ENCODE results near the gene SCRN1. TPM values are rescaled to one million over a fixed set of nuclear protein-coding genes. Genes with fewer than 3 reads are reported as not detected.
A peak's percentile ranks its signal among the peaks of the same experiment; 100 is the strongest.

Gene SCRN1, protein sequence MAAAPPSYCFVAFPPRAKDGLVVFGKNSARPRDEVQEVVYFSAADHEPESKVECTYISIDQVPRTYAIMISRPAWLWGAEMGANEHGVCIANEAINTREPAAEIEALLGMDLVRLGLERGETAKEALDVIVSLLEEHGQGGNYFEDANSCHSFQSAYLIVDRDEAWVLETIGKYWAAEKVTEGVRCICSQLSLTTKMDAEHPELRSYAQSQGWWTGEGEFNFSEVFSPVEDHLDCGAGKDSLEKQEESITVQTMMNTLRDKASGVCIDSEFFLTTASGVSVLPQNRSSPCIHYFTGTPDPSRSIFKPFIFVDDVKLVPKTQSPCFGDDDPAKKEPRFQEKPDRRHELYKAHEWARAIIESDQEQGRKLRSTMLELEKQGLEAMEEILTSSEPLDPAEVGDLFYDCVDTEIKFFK
- total RNA-seq: 10 to 100 TPM; 25.9 to 32.0 (median 31.5) TPM

DNA sequence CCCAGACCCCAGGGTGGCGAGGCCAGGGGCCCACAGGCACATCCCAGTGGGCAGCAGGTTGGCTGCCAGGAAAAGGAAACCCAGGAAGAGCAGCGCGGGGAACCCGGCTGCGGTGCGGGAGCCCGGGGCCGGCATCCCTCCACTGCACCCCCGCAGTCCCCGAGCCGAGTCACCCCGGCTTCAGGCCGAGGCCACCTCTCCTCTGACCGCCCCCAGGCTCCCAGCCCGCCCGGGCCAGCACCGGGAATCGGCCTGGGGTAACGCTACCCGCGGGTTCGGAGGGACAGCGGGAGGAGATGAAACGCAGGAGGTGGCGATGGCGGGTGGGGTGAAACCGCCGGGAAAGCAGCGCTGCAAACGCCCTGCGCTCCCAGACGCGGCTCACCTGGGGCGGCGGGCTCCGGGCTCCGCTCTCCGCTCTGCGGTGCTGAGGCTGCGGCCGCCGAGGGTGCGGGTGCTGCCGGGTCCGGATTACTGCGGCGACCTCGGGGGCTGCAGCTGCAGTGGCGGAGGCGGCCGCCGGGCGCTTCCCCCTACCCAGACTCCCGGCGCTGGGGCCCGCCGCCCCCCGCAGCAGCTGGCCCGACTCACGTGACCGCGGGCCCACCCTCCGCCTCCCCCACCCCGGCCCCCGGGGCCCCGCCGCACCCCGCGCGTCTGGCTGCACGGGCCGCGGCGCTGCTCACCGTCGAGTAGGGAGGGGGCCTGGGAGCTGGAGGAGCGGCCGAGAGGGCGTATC is at the start of gene SCRN1:
TSS of gene SCRN1 (minus strand) at position 545 of the 739 bp plus-strand sequence. CDS start 20,734 bp downstream, outside the sequence.
- Histone ChIP-seq H3K27me3 (no peaks in the 10 kb centered on the region), H3K36me3 (no peaks in the 10 kb centered on the region), H3K27ac (peak within 1 kb of the TSS; percentile 90 to 94), H3K4me1 (no peaks in the 10 kb centered on the region), H3K9me3 (peaks cover 6 to 21% of the 10 kb centered on the region in 2 donors), H3K4me3 (peak within 1 kb of the TSS; percentile 82 to 93 (median 88))
- DNase-seq (ENCODE audit: low spot score in 2 of 2): no peak
- TF ChIP-seq POLR2A (IDR thresholded peaks at IDR 0.05) (no peak), POLR2AphosphoS5 (IDR thresholded peaks at IDR 0.05) (peak in 1 of 3 donors; percentile 19)
- TF ChIP-seq, protein P1, sequence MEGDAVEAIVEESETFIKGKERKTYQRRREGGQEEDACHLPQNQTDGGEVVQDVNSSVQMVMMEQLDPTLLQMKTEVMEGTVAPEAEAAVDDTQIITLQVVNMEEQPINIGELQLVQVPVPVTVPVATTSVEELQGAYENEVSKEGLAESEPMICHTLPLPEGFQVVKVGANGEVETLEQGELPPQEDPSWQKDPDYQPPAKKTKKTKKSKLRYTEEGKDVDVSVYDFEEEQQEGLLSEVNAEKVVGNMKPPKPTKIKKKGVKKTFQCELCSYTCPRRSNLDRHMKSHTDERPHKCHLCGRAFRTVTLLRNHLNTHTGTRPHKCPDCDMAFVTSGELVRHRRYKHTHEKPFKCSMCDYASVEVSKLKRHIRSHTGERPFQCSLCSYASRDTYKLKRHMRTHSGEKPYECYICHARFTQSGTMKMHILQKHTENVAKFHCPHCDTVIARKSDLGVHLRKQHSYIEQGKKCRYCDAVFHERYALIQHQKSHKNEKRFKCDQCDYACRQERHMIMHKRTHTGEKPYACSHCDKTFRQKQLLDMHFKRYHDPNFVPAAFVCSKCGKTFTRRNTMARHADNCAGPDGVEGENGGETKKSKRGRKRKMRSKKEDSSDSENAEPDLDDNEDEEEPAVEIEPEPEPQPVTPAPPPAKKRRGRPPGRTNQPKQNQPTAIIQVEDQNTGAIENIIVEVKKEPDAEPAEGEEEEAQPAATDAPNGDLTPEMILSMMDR (IDR thresholded peaks at IDR 0.05): peak in 1 of 3 donors; percentile 10
- intact Hi-C loops (cut with DNase I; ENCODE audit: low total_unique reads): no loop called here

DNA sequence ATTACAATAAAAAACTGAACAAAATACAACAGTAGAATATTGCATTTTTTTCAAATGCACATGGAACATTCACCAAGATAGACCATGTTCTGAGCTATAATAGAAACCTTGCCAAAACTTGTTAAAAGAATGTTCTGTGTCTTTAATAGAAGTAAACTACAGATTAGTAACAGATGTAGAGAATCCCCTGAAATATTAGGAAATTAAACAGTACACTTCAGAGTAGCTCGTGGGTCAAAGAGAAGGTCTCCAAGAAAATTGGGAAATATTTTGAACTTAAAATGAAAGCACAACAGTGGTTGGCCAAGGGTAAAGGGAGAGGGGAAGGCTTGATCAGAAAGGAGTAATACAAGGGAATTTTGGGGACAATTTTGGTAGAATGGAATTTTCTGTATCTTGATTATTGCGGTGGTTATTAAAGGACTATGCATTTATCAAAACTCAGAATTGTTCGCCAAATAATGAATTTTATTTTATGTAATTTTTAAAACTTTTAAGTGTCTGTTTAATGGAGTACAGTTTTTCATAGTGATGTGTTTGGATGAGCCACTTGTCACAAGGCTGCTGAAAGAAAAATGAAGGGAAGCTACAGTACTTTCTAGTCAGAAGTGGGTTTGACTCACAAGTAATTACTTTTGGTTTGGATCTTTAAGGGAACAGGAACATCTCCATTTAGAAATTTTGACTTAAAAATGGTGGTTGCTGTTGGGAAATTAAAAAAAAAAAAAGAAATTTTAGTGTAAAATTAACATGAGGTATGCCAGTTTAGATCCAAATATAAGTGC is 48.8 kb upstream of the SCRN1 start:
- peak overlapping the region in 1 of 2 donors; percentile 9 for H3K27ac ChIP-seq
- TF ChIP-seq POLR2A (IDR thresholded peaks at IDR 0.05) (no peak), POLR2AphosphoS5 (IDR thresholded peaks at IDR 0.05) (no peak)
- TF ChIP-seq, protein P1 (IDR thresholded peaks at IDR 0.05): no peak
- no peaks in the 10 kb centered on the region for H3K27me3 ChIP-seq
- no peaks in the 10 kb centered on the region for H3K9me3 ChIP-seq
- H3K4me3 ChIP-seq: no peak overlapping the region
- H3K36me3 ChIP-seq: no peaks in the 10 kb centered on the region
- no peaks in the 10 kb centered on the region for H3K4me1 ChIP-seq
- intact Hi-C loops (cut with DNase I; ENCODE audit: low total_unique reads): no loop called here
- DNase-seq (ENCODE audit: low spot score in 2 of 2): no peak

DNA sequence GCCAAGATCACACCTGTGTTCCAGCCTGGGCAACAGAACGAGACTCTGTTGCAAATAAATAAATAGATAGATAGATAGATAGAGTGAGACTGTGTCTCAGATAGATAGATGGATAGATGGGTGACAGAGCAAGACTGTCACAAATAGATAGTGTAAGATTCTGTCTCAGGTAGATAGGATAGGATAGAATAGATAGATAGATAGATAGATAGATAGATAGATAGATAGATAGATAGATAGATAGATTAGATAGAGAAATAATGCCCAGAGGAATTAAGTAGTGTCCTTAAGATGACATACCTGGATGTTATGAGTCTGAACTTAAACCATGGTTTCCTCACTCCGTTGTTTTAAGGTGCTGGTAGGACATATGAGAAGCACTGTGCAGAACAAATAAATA is 46.6 kb upstream of the SCRN1 start:
- no peak for DNase-seq (ENCODE audit: low spot score in 2 of 2)
- no peak for TF ChIP-seq POLR2AphosphoS5 (IDR thresholded peaks at IDR 0.05)
- no peak for TF ChIP-seq POLR2A (IDR thresholded peaks at IDR 0.05)
- TF ChIP-seq, protein P1 (IDR thresholded peaks at IDR 0.05): no peak
- intact Hi-C loops (cut with DNase I; ENCODE audit: low total_unique reads): no loop called here
- Histone ChIP-seq H3K27me3 (no peaks in the 10 kb centered on the region), H3K4me3 (no peak overlapping the region), H3K4me1 (no peaks in the 10 kb centered on the region), H3K36me3 (no peaks in the 10 kb centered on the region), H3K9me3 (no peaks in the 10 kb centered on the region), H3K27ac (no peak overlapping the region)

DNA sequence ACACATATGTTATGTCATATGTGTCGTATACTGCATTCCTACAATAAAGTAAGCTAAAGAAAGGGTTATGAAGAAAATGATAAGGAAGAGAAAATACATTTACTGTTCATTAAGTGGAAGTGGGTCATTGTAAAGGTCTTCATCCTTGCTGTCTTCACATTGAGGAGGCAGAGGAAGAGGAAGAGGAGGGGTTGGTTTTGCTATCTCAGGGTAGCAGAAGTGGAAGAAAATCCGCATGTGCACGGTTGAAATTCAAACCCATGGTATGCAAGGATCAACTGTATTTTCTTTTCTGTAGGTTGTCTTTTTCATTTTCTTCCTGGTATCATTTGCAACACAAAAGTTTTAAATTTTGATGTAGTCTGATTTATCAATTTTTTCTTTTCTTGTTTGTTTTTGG is 44.9 kb upstream of the SCRN1 start:
- Histone ChIP-seq H3K4me1 (peaks cover 0 to 6% of the 10 kb centered on the region in 2 donors), H3K4me3 (no peak overlapping the region), H3K27ac (no peak overlapping the region), H3K36me3 (no peaks in the 10 kb centered on the region), H3K27me3 (no peaks in the 10 kb centered on the region), H3K9me3 (no peaks in the 10 kb centered on the region)
- TF ChIP-seq, protein P1 (IDR thresholded peaks at IDR 0.05): no peak
- TF ChIP-seq POLR2AphosphoS5 (IDR thresholded peaks at IDR 0.05): no peak
- TF ChIP-seq POLR2A (IDR thresholded peaks at IDR 0.05): no peak
- DNase-seq (ENCODE audit: low spot score in 2 of 2): no peak
- intact Hi-C loops (cut with DNase I; ENCODE audit: low total_unique reads): no loop called here
